PC-3 (cell line): ENCODE measurements around the gene RBM25.

Experiments
- CTCF ChIP-seq: fragments of 300-600 bp; sonication (generic); conservative IDR thresholded peaks from 2 replicates; pipeline ENCODE4 v1.5.1; 2017; ENCODE audit warnings: antibody characterized with exemption, low read depth, mild to moderate bottlenecking, low read length
- EZH2 ChIP-seq: fragments of 300-600 bp; sonication (generic); IDR thresholded peaks from one replicate; pipeline ENCODE4 v1.6.1; 2017; ENCODE audit warnings: antibody characterized with exemption, mild to moderate bottlenecking, low read length; ENCODE audit not compliant: unreplicated experiment
- EZH2phosphoT487 ChIP-seq: fragments of 300-600 bp; sonication (generic); IDR thresholded peaks from 2 replicates; pipeline ENCODE4 v1.6.1; 2018; ENCODE audit warnings: mild to moderate bottlenecking, antibody characterized with exemption, low read length, borderline replicate concordance

- no peak for TF ChIP-seq CTCF
- no peak for TF ChIP-seq EZH2phosphoT487
- no peak for TF ChIP-seq EZH2
These were observed 30.8 kb upstream of the RBM25 start for GRCh38 chr14:73027546-73027945.
